ENCODE measurements around the gene TENT5C.

The TENT5C gene

DNA sequence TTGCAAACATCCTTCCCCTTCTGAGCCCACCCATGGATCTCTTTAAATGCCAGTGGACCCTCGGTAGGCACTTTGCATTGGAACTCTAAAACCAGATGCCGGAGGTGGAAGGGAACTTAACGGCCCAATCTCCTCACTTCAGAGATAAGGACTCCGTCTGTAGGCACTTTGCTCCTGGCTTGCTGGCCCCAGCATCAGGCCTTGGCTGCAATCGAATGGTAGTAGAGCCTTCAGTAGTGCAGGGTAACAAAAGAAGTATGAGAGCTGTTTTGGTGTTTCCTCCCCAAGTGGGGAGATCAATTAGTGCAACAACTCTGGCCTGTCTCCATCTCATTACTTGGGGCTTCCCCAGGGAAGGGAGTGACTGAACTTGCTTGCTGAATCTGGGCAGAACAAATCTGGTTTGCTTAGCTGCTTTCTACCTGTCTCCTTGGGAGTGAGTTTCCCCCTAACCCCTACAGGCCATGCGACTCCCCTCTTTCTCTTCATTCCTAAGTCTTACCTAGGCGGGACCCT is 70.8 kb downstream of the TENT5C start:
- H3K4me3 ChIP-seq (replicated peaks; ENCODE audit: low read depth, low read length): no peak overlapping the region
- no peak for DNase-seq (ENCODE audit: extremely low read depth, insufficient read length)
- no peaks in the 10 kb centered on the region for H3K36me3 ChIP-seq (ENCODE audit: control insufficient read depth, insufficient read depth, low read length)
- peaks cover 8% of the 10 kb centered on the region for H3K27me3 ChIP-seq (replicated peaks; ENCODE audit: control insufficient read depth, insufficient read depth, low read length)
- TF ChIP-seq, protein P1, sequence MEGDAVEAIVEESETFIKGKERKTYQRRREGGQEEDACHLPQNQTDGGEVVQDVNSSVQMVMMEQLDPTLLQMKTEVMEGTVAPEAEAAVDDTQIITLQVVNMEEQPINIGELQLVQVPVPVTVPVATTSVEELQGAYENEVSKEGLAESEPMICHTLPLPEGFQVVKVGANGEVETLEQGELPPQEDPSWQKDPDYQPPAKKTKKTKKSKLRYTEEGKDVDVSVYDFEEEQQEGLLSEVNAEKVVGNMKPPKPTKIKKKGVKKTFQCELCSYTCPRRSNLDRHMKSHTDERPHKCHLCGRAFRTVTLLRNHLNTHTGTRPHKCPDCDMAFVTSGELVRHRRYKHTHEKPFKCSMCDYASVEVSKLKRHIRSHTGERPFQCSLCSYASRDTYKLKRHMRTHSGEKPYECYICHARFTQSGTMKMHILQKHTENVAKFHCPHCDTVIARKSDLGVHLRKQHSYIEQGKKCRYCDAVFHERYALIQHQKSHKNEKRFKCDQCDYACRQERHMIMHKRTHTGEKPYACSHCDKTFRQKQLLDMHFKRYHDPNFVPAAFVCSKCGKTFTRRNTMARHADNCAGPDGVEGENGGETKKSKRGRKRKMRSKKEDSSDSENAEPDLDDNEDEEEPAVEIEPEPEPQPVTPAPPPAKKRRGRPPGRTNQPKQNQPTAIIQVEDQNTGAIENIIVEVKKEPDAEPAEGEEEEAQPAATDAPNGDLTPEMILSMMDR (IDR thresholded peaks at IDR 0.05; ENCODE audit: insufficient read depth, low read length, poor library complexity, severe bottlenecking): no peak
